Endothelial cell of umbilical vein (primary cell): ENCODE measurements around the gene SPSB1.

ENCODE experiments used
- JUN ChIP-seq: IDR thresholded peaks from 2 replicates; pipeline ENCODE4 v1.6.1; 2011; ENCODE audit warnings: borderline replicate concordance, low read depth; ENCODE audit not compliant: insufficient read length, insufficient read depth
- MYC ChIP-seq: IDR thresholded peaks from one replicate; pipeline ENCODE4 v1.6.1; 2011; ENCODE audit warnings: mild to moderate bottlenecking, low read depth, low read length
- POLR2A ChIP-seq: IDR thresholded peaks from 2 replicates; pipeline ENCODE4 v1.6.1; 2012; ENCODE audit warnings: low read depth, mild to moderate bottlenecking, control low read depth, low read length
- POLR2AphosphoS5 ChIP-seq: IDR thresholded peaks from 2 replicates; pipeline ENCODE4 v1.6.1; 2012; ENCODE audit warnings: low read depth, mild to moderate bottlenecking, control low read depth, low read length, moderate library complexity; ENCODE audit not compliant: insufficient read depth
- TF ChIP-seq, protein P1 (sequence below): IDR thresholded peaks from 2 replicates; pipeline ENCODE4 v1.6.1; 2011; ENCODE audit not compliant: insufficient read depth, insufficient read length
- TF ChIP-seq, protein P2 (sequence below), 2 donors: IDR thresholded peaks; 1 replicate in 1 of 2; 2 replicates in 1 of 2; pipeline ENCODE4 v1.5.1; 2011; ENCODE audit warnings: low read length in 2 of 2, mild to moderate bottlenecking in 2 of 2, moderate library complexity in 2 of 2, control low read depth in 1 of 2, inconsistent platforms in 1 of 2, low read depth in 1 of 2; ENCODE audit not compliant: insufficient read depth in 1 of 2; ENCODE audit errors: extremely low read depth in 1 of 2

- TF ChIP-seq, protein P1, sequence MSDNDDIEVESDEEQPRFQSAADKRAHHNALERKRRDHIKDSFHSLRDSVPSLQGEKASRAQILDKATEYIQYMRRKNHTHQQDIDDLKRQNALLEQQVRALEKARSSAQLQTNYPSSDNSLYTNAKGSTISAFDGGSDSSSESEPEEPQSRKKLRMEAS: no peak
- TF ChIP-seq, protein P2, sequence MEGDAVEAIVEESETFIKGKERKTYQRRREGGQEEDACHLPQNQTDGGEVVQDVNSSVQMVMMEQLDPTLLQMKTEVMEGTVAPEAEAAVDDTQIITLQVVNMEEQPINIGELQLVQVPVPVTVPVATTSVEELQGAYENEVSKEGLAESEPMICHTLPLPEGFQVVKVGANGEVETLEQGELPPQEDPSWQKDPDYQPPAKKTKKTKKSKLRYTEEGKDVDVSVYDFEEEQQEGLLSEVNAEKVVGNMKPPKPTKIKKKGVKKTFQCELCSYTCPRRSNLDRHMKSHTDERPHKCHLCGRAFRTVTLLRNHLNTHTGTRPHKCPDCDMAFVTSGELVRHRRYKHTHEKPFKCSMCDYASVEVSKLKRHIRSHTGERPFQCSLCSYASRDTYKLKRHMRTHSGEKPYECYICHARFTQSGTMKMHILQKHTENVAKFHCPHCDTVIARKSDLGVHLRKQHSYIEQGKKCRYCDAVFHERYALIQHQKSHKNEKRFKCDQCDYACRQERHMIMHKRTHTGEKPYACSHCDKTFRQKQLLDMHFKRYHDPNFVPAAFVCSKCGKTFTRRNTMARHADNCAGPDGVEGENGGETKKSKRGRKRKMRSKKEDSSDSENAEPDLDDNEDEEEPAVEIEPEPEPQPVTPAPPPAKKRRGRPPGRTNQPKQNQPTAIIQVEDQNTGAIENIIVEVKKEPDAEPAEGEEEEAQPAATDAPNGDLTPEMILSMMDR (IDR thresholded peaks at IDR 0.05; ENCODE audit: extremely low read depth in 1 of 2, insufficient read depth in 1 of 2, low read depth in 1 of 2, low read length in 2 of 2): no peak
- no peak for TF ChIP-seq JUN
- no peak for TF ChIP-seq POLR2A
- no peak for TF ChIP-seq POLR2AphosphoS5
- TF ChIP-seq MYC: no peak
Observed at GRCh38 chr1:9352377-9353134, 59.9 kb downstream of the SPSB1 start.
